Coronary artery (tissue), 2 donors: ENCODE results near the gene FCGBP.
A peak's percentile ranks its signal among the peaks of the same experiment; 100 is the strongest.
"Not testable (repeated sequence)": the region's sequence is repeated elsewhere in the genome, so short reads cannot be mapped to it uniquely, and the experiment has no call there.

Source experiments
- DNase-seq: peaks from one replicate; pipeline ENCODE4 v3.0.0-alpha.2; 2017; ENCODE audit warnings: low spot score
- H3K27ac ChIP-seq, 2 donors: fragments of 200-600 bp; sonication (generic); one replicate each; pipeline ENCODE4 v1.5.1; 2016 to 2019
- H3K4me3 ChIP-seq: fragments of 200-600 bp; sonication (generic); 2 replicates; pipeline ENCODE4 v1.5.1; 2016; ENCODE audit warnings: mild to moderate bottlenecking, moderate library complexity
- TF ChIP-seq, protein P1 (sequence below): fragments of 200-600 bp; sonication (generic); IDR thresholded peaks from one replicate; pipeline ENCODE4 v1.5.1; 2019; ENCODE audit warnings: antibody characterized with exemption

Gene FCGBP

DNA sequence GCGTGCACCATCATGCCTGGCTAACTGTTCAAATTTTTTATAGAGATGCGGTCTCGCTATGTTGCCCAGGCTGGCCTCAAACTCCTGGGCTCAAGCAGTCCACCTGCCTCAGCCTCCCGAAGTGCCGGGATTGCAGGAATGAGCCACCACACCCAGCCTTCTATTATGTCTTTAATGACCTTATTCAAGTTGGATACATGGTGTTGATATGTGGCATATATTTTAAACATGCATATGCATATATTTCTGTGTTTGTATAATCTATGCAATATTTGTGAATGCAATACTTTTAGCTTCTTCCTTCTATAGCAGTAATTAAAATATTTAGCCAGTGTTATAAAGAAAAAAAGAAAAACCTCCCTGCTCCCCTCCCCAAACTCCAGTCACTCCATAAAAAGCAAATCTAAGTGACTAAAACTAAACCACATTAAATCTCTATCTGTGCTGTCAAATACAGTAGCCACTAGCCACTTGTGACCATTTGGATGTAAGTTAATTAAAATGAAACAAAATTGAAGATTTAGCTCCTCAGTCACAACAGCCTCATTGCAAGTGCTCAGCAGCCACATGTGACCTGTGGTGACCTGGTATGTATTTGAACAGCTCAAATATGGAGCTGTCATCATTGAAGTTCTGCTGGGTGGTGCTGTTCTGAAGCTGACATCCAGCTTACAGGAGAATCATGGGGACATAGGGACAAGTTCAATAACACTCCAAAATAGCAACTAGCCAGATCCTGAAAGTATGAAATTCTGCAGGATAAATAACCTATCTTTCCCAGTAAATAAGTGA is 27.4 kb downstream of the FCGBP start:
- no peak overlapping the region for H3K27ac ChIP-seq
- no peak for DNase-seq
- TF ChIP-seq, protein P1, sequence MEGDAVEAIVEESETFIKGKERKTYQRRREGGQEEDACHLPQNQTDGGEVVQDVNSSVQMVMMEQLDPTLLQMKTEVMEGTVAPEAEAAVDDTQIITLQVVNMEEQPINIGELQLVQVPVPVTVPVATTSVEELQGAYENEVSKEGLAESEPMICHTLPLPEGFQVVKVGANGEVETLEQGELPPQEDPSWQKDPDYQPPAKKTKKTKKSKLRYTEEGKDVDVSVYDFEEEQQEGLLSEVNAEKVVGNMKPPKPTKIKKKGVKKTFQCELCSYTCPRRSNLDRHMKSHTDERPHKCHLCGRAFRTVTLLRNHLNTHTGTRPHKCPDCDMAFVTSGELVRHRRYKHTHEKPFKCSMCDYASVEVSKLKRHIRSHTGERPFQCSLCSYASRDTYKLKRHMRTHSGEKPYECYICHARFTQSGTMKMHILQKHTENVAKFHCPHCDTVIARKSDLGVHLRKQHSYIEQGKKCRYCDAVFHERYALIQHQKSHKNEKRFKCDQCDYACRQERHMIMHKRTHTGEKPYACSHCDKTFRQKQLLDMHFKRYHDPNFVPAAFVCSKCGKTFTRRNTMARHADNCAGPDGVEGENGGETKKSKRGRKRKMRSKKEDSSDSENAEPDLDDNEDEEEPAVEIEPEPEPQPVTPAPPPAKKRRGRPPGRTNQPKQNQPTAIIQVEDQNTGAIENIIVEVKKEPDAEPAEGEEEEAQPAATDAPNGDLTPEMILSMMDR = no peak
- no peak overlapping the region for H3K4me3 ChIP-seq

DNA sequence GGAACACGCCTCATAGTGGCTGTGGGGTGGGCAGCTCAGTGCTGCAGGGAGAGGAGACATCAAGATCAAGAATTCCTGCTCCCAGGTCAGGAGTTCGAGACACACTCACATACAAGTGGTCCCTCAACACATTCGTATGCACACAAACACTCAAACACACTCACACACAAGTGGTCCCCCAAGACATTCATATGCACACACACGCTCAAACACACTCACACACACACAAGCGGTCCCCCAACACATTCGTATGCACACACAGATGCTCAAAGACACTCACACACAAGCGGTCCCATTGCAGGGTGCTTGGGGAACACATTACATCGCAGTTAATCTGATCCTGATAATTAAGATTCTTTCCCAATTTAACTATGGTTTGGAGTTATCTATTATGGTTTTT is 28.2 kb downstream of the FCGBP start:
- H3K27ac ChIP-seq = no peak overlapping the region
- TF ChIP-seq, protein P1 = no peak
- no peak for DNase-seq
- H3K4me3 ChIP-seq = no peak overlapping the region

DNA sequence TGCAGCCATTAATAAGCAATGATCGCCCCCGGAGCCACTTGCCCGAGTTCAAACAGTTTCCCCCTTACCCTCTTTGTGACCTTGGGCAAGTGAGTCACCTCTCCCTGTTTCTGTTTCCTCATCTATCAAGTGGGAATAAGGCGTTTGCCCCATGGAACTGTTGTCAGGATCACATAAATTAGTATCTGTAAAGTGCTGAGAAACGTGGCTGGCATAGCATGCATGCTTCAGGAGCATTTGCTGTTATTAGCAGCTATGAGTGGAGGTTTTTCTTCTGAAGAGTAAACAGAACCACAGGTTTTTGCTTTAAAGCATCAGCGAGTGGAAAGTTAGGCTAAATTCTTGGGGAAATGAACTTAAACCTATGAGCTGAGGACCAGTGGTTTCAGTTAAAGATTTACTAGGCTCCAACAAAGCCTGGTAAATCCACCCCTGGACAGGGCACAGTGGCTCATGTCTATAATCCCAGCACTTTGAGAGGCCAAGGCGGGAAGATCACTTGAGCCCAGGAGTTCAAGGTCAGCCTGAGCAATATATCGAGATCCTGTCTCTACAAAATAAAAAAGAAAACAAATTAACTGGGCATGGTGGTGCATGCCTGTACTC is 30.8 kb downstream of the FCGBP start:
- DNase-seq, H3K4me3 ChIP-seq, H3K27ac ChIP-seq: not testable (repeated sequence)

DNA sequence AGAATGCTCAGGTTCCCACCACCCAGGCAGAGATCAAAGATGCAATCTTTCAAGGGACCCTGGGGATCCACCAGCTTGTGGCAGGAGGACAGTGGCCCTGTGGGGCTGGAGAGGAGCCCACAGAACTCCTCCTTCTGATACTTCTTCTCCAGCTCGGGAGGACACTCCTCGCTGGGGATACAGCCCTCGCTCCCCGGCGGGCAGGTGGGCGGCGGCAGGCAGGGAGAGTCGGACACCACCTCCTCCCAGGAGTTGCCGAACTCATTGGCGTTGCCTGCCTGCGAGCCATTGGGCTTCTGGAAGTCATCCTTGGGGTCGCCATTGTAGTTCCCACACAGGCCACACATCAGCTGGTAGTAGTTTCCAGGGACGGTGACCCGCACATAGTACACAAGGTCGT is 32.1 kb downstream of the FCGBP start:
- H3K4me3 ChIP-seq, DNase-seq, H3K27ac ChIP-seq: not testable (repeated sequence)

DNA sequence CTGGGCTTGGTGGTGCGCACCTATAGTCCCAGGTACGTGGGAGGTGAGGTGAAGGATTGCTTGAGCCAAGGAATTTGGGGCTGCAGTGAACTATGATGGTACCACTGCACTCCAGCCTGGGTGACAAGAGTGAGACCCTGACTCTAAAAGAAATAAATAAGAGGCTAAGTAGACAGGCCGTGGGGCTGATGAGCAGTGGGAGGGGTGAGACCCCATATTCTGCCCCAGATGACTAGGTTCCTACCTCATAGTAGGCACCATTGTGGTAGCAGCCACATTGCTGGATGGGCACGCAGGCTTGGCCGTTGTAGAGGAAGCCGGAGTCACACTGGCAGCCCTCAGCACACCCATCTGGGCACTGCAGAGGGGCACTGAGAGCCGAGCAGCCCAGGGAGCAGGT is 32.8 kb downstream of the FCGBP start:
- H3K27ac ChIP-seq, DNase-seq, H3K4me3 ChIP-seq: not testable (repeated sequence)

DNA sequence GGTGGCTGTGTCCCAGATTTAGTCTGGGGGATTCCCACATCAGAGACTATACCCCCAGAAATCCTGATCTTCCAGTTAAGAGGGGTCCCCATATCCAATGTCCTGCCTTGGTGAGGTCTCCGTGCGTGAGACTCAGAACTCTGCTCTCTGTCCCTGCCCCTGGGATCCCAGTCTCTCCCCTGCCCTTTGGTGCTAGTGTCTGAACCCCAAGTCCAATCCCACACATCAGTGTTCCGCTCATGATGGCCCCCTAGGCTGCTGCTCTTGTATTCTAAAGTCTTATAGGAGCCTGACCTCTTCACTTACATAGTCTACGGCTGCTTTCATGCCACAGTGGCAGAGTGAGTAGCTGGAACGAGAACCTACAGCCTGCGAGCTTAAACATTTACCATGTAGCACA is 35.6 kb downstream of the FCGBP start:
- not testable (repeated sequence) for DNase-seq, H3K27ac ChIP-seq, H3K4me3 ChIP-seq

DNA sequence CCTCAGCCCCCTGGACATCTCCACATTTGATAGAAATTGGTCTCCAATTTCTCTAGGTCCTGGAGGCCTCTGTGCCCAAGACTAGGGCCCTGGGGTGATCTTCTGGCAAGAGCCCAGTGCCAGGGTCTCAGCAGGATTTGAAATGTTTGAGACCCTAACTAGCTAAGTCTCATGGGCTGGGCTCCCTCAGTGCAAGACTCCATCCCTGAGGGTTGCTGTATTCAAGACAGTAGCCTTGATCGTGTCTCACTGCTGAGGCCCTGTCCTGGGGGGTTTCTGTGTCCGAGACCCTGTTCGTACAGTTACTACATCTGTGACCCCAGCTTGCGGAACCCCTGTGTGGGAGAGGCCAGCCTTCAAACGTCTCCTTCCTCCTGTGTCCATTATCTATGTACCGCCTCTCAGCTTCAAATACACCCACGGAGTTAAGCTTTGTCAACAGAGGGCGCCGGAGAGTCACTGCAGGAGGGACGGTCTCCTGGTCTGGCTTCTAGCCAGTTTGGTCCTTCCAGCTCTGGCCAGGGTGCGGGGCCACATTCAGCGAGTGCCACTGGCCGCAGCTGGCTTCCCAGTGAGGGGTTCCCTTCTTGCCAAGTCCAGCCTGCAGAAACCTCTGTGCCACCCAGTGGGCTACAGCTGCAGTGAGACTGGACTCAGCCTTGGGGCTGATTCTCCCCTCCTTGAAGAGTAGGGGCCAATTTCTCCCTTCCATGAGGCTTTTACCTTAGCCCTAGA is 36.8 kb downstream of the FCGBP start:
- not testable (repeated sequence) for H3K27ac ChIP-seq, DNase-seq, H3K4me3 ChIP-seq

DNA sequence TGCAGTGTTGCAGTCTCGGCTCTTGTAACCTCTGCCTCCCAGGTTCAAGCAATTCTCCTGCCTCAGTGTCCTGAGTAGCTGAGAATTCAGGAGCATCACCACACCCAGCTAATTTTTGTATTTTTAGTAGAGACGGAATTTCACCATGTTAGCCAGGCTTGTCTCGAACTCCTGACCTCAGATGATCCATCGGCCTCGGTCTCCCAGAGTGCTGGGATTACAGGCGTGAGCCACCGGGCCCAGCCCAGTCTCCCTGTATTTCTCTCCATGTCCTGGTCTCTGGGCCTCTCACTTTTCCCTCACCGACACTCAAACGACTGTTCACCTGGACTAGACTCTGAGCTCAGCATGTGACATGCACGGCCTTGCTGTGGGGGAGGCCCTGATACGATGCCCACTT is 39.3 kb downstream of the FCGBP start:
- H3K27ac ChIP-seq, H3K4me3 ChIP-seq, DNase-seq: not testable (repeated sequence)

DNA sequence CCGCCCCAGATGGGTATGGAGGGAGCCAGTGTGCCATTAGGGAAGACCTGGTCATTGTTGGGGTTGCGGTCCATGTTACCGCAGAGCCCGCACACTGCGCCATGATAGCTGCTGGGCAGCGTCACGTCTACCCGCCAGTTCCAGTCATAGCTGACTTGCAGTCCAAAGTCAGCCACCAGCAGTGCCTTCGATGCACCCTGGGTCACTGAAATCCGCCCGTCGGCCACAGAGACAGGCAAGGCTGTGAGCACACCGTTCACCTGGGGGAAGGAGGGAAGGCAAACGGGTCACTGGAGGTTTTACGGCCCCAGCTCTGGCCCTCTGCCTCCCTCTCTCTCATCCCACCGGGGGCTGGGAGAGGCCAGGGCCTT is 40.2 kb downstream of the FCGBP start:
- not testable (repeated sequence) for DNase-seq, H3K27ac ChIP-seq, H3K4me3 ChIP-seq

DNA sequence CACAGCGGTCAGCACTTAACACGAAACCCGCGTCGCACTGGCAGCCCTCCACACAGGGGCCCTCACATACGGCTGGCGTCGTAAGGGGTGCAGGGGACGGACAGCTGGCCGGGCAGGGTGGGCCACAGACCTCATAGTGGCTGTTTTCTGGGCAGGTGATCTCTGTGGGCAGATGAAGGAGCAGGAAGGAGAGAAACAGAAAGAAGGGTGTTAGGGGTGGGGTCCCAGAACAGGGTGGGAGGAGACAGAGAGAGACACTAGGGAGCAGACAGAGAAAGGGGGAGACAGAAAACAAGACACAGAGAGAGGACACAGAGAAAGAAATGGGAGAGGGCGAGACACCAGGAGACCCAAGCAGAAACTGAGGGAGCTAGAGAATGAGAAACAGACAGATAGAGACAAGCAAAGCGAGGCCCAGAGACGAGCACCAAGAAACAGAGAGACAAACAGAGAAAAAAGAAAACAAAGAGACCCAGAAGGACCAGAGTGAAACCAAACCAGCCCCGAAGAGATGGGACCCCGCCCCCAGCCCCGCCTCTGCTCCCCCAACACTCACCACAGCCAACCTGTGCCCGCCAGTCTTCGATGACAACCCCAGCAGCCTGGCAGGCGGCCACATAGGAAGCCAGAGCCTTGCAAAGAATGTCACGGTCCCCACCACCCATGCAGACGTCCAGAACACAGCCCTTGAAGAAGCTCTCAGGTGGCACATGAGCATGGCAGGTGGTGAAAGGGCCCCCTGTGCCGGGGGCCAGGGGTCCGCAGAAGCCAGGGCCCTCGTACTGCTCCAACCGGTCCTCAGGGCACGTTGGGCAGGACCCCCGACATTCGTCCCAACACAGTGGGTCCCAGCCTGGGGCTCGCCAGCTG is 40.8 kb downstream of the FCGBP start:
- H3K4me3 ChIP-seq, H3K27ac ChIP-seq, DNase-seq: not testable (repeated sequence)

DNA sequence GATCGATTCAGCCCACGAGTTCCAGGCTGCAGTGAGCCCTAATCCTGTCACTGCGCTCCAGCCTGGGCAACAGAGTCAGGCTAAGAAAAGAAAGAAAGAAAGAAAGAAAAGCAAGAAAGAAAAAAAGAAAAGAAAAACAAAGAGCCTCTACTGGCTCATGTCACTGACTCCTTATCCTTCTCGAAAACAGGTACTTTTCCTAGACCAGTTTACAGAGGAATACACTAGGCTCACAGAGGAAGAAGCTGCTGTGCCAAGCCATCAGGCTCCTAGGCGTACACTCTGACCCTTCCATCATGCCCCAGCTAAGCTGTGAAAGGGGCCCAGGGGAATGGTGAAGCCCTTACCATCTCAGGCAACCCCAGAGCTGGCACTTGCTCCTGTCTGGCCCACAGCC is 41.9 kb downstream of the FCGBP start:
- H3K27ac ChIP-seq = not testable (repeated sequence)

DNA sequence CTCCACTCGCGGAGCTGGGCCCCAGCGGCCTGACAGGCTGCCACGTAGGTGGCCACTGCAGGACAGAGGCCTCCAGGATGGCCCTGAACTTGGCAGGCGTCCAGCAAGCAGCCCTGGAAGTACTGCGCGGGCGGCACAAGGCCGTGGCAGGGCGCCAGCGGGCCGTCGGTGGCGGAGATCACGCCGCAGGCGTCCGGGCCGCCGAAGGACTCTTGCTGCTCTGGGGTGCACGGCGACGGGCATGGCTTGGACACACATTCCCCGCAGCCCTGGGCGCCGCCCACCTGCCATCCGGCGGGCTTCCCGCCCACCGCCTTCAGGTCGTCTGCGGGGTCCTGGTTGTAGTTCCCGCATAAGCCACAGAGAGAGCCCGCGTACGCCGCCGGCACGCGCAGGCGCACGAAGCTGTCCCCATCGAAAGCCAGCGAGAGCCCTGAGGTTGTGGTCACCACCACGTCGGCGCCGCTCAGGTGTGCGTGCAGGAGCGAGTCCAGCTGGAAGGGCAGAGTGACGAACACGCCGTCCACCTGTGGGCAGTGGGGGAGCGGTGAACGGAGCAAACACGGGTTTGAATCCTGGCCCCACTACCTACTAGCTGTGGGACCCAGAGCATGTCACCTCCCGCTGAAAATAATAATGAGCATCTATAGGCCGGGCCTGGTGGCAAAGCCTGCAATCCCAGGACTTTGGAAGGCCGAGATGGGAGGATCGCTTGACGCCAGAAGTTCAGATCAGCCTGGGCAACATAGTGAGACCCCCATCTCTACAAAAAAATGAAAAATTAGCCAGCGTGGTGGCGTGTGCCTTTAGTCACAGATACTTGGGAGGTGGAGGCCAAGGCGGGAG is 42.6 kb downstream of the FCGBP start:
- H3K4me3 ChIP-seq = peak overlapping the region; percentile 16
- not testable (repeated sequence) for DNase-seq, H3K27ac ChIP-seq

More for the DNA sequence above, 41.9 kb downstream of the FCGBP start:
- not testable (repeated sequence) for H3K4me3 ChIP-seq, DNase-seq
